K562 (cell line): ENCODE data around the gene TBC1D32. TPM values are rescaled to one million over a fixed set of nuclear protein-coding genes. Genes with fewer than 3 reads are reported as not detected.

Experiments
- TAF1 ChIP-seq: IDR thresholded peaks from 2 replicates; pipeline ENCODE4 v1.6.1; 2011; ENCODE audit warnings: mild to moderate bottlenecking, low read length, moderate library complexity; ENCODE audit not compliant: insufficient read depth, control insufficient read depth, severe bottlenecking; ENCODE audit errors: extremely low read depth
- ZNF407 ChIP-seq: fragments of 450-650 bp; IDR thresholded peaks from 2 replicates; pipeline ENCODE4 v1.6.1; 2016; ENCODE audit warnings: low read depth
- polyA plus RNA-seq, 8 experiments: library from polyadenylated mRNA; depleted of rRNA in 4 of 8; stranded (reverse) in 5 of 8; unstranded in 3 of 8; fragments of >200 nt; fragmentation: Nextera tagmentation in 2 of 8; fragmentation: Illumina TruSeq in 1 of 8; extraction: Ambion mirVana in 2 of 8; extraction: Trizol in 1 of 8; gene quantifications; 2 replicates each; pipeline versions ENCODE4 v1.2.1 to v1.2.3, GENCODE V29; 2011 to 2014; ENCODE audit warnings: inconsistent platforms in 1 of 8, missing spikeins in 1 of 8
- total RNA-seq, 7 experiments: library from RNA; depleted of rRNA in 6 of 7; stranded (reverse); fragments of >200 nt in 6 of 7; fragmentation: Illumina TruSeq in 2 of 7; extraction: Trizol in 2 of 7; gene quantifications; 2 replicates each; pipeline versions ENCODE4 v1.2.1 to v1.2.3, GENCODE V29; 2011 to 2021; ENCODE audit warnings: low replicate concordance in 1 of 7
- TF ChIP-seq, protein P1 (sequence below): sonication (generic); formaldehyde crosslinking; IDR thresholded peaks from 2 replicates; pipeline ENCODE4 v1.8.0; 2022; ENCODE audit warnings: missing genetic modification reagents, mild to moderate bottlenecking, moderate library complexity, borderline replicate concordance

The TBC1D32 gene
- total and polyA plus RNA-seq, 9 of the 15 experiments (the other 6 are each of a cell fraction or from before 2014, with no cell fraction given), result 2.5 to 9.6 (median 3.9) TPM

DNA sequence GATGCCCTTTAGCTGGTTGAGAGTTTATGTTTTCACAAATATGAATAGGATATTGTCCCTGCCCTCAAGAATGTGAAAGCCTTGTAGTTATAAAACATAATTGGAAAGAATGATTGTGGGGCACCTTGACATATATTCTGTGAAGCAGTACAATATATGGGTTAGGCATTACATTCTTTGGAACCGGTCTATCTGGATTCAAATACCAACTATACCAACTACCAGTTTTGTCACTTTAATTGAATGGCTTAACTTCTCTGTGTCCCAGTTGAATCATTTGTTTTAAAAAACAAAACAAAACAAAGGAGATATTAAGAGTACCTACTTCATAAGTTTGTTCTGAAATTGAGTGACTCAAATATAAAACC is 146.5 kb downstream of the TBC1D32 start (continued):
- TF ChIP-seq, protein P1, sequence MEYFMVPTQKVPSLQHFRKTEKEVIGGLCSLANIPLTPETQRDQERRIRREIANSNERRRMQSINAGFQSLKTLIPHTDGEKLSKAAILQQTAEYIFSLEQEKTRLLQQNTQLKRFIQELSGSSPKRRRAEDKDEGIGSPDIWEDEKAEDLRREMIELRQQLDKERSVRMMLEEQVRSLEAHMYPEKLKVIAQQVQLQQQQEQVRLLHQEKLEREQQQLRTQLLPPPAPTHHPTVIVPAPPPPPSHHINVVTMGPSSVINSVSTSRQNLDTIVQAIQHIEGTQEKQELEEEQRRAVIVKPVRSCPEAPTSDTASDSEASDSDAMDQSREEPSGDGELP (CRISPR knock-in tag), result no peak
- no peak for TF ChIP-seq ZNF407
- TF ChIP-seq TAF1, result no peak
